Stimulated activated CD4-positive, alpha-beta T cell treated with anti-CD3 and anti-CD28 coated beads, Interleukin-2, amount 100 ng/mL, for 24 hours (primary cell): ENCODE results near the gene SYNE2.
"Not testable (repeated sequence)": the region's sequence is repeated elsewhere in the genome, so short reads cannot be mapped to it uniquely, and the experiment has no call there.

Source experiments
- DNase-seq, 2 donors: peaks; one replicate each; pipeline ENCODE4 v3.0.0-alpha.2; 2020

SYNE2 gene

GRCh38 chr14:64201921-64202545, 349.2 kb downstream of the SYNE2 start:
- no peak for DNase-seq

DNA sequence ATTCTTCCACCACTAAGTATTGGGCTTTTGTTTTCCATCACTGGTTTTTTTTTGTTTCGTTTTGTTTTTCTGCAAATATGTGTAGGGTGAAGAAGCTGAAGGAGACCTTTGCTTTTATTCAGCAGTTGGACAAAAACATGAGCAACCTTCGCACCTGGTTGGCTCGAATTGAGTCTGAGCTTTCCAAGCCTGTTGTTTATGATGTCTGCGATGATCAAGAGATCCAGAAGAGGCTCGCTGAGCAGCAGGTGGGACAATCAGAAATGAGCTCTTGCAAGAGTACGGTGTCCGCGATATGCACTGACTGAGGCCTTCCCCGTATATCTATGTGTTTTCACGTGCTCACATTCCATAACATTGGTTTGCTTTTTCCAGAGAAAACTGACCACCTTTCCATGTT, 349.9 kb downstream of the SYNE2 start:
- no peak for DNase-seq

GRCh38 chr14:64203366-64204006, 350.7 kb downstream of the SYNE2 start:
- DNase-seq: no peak

DNA sequence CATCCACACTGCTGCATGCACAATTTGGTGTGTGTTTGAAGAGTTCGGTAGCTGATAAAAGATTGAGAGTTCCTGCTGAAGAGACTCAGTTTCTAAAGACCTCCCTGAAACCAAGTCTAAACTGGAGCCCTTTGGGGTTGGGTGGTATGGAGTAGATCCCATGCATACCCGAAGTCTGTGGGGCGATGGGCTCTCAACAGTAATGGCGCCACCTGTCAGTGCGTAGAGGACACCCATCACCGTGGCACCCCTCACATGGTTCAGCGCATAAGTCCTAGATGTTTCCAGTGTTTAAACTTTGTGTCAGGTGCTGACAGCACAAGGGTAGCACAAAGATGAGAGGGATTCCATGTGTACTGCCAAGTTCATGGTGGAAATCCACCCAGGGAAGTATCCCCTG, 355.5 kb downstream of the SYNE2 start:
- DNase-seq: no peak

- no peak for DNase-seq
Observed at GRCh38 chr14:64208981-64209380, 356.2 kb downstream of the SYNE2 start.

DNA sequence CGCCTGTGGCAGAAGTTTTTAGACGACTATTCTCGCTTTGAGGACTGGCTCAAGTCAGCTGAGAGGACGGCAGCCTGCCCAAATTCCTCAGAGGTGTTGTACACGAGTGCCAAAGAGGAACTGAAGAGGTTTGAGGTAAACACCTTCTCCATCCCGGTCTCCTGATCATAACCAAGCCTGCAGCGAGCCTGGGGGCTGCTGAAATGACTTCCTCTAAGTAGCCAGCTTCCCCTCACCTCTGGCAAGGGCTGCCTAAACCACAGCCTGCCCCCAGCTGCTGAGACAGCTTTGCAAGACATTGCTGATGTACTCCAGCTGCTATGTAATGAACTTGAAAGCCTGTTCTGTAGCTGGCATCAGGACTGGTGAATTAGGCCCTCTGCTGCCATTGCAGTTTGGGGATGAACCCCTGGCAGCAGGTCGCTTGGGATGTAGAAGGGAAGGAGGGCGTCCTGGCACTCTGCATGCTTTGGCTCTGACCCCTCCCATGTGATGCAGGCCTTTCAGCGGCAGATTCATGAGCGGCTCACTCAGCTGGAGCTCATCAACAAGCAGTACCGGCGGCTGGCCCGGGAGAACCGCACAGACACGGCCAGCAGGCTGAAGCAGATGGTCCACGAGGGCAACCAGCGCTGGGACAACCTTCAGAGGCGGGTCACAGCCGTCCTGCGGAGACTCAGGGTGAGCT, 356.8 kb downstream of the SYNE2 start:
- no peak for DNase-seq

GRCh38 chr14:64210216-64210615, 357.4 kb downstream of the SYNE2 start:
- no peak for DNase-seq

- not testable (repeated sequence) for DNase-seq
Observed at GRCh38 chr14:64210912-64211311, 358.1 kb downstream of the SYNE2 start.

- DNase-seq: no peak
Observed at GRCh38 chr14:64212666-64213065, 359.9 kb downstream of the SYNE2 start.

DNA sequence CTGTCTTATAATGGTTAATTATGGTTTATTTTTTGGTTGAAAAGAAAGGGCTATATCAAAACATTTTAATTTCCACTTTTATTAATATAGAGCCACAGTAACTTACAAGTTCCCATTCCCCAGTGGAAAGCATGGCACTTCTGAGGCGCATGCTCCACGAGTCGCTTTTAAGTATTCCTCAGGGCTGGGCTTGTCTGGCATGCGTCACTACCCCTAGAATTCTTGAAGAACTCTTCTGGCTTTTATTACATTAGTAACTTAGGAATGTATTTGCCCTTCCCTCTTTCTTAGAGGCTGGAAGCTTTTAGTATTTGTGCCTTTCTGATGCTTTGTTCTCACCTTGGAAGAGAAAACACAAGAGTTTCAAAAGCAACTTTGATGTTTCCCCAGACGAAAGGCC, 360.3 kb downstream of the SYNE2 start:
- DNase-seq: no peak

DNA sequence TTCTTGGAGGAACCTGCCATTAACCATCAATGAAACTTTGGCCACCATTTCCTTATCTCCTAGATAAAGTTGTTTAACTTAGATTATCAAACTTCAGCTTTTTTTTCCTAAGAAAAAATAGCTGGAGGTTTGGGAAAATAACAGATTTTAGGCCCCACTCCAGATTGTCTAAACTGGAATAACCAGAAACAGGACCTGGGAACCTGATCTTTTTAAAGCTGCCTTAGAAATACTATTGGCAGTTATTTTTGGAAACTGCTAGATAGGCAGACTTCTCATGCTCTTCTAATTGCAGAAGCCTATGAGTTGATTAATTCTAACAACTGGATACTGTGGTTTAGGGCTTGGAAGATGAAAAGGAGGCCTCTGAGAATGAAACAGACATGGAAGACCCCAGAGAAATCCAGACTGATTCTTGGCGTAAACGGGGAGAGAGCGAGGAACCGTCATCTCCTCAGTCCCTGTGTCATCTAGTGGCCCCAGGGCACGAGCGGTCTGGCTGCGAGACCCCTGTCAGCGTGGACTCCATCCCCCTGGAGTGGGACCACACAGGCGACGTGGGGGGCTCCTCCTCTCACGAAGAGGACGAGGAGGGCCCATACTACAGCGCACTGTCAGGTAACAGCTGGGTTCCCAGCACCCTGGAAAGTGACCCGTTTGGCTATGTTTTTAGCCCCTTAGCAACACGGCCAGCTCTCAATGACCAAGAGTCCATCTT, 361.2 kb downstream of the SYNE2 start:
- no peak for DNase-seq

GRCh38 chr14:64215274-64215673, 362.5 kb downstream of the SYNE2 start:
- no peak for DNase-seq

DNA sequence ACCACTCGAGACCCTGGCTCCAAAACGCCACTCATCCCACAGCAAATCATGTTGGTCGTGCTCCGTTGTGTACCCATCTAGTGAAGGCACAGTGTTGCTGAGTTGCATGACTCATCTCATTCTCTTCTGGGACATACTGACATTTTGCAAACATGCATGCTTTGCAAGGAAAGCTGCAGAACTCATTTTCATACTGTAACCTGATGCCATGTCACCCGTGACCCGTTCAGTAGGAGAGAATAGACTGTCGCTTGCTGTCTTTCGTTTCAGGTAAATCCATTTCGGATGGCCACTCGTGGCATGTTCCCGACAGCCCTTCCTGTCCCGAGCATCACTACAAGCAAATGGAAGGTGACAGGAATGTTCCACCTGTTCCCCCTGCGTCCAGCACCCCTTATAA, 363.2 kb downstream of the SYNE2 start:
- no peak for DNase-seq

- no peak for DNase-seq
Observed at GRCh38 chr14:64217308-64217707, 364.5 kb downstream of the SYNE2 start.

DNA sequence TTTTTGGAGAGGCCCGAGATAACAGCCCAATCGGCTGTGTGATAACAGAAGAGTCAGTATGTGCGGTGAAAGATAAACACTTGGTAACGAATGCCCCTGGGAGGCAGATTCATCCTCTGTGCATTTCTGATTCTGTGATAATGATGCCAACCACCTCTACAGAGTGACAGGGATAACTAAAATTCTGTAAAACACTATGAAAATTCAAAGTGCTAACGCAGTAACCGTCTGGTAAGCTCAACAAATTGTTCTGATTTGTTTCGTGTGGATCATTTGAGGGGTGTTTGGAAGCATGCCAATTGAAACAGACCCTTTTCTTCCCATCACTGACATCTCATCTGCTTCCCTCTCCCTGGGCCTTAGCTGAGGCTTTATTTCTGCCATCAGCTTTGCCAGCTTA, 365.0 kb downstream of the SYNE2 start:
- no peak for DNase-seq

GRCh38 chr14:64218344-64219240, 365.8 kb downstream of the SYNE2 start:
- no peak for DNase-seq

DNA sequence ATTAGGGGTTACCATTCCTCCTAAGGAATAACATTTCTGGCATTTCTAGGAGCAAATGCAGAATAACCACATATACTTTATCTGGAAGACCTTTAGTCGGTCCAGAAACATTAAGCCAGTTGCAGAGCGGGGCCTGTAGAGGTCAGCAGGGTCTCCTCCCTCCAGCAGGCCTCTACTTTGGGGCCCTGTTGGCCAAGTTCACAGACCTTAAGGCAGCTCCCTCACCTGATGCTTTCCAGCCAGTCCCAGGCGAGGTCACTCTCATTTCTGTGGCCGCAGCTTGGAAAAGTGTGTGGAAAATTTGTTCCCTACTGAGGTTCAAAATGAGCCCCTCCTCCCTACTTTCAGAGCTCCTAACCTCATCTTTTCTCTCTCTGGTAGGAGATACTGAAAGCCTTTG, 367.3 kb downstream of the SYNE2 start:
- no peak for DNase-seq

GRCh38 chr14:64220466-64220865, 367.7 kb downstream of the SYNE2 start:
- no peak for DNase-seq

DNA sequence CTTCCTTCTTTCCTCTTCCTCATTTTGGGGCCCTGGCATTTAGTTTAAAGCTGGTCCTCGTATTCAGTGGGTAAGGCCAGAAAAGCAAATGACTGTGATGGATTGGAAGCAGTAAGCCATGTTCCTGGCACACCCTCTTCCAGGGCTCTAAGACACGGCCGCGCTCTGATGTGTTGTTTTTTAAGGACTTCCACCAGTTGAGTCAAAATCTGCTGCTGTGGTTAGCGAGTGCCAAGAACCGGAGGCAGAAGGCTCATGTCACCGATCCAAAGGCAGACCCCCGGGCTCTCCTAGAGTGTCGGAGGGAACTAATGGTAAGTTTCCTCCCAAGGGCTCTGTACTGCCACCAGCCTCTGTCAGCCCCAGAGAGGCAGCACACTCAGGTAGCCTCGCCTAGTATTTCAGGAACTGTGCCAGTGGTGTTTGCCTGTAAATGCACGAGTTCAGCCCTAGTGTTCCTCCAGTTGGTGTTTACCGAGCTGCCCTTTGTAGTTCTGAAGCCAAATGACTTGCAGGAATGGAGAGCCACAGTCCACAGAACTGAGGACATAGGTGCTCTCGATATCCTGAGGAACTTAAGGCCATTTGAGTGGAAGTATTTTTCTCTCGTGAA, 368.7 kb downstream of the SYNE2 start:
- no peak for DNase-seq

DNA sequence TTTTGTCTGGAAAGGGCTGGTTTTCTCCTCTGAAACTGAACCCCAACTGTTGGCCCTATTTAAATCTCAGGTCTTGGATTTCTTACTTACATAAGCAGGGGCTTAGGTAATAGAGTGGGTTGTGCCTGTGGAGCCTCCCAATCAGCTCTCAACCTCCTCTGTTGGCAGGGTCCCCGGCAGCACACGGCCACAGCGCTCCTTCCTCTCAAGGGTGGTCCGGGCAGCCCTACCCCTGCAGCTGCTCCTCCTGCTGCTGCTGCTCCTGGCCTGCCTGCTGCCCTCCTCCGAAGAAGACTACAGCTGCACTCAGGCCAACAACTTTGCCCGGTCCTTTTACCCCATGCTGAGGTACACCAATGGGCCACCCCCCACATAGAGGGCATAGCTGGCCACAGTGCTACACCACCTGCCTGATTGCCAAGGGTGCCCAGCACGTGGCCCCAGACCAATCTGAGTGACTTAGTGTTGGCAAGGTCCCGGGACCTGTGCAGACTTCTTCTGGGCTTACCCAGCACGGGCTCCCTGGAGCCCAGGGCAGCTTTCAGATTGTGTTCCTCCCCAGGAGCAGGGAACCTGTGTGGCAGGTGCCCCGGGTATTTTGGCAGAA, 372.4 kb downstream of the SYNE2 start:
- no peak for DNase-seq

GRCh38 chr14:64227856-64228255, 375.1 kb downstream of the SYNE2 start:
- DNase-seq: no peak

GRCh38 chr14:64229489-64229888, 376.7 kb downstream of the SYNE2 start:
- no peak for DNase-seq
